Measurements from ENCODE around the gene FAM180A.

The FAM180A gene

DNA sequence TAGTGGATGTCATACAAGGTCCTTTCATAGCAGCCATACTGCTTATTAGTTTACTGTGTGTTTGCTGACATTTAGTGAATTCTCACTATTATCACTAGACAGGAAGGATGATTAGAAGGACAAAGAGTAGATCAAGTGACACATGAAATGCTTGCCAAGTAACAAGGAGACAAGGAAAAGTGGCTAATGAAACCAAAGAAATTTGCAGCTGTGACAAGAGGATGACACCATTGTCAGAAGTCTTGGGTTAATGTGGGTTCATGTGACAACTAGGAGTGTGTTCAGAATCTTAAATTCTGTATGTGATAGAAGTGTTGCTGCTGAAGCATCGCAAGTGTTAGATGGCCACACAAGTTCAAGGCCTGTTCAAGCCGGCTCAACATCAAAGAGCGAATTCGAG lies 40.8 kb upstream of the FAM180A start:
- H3K4me3 ChIP-seq (ENCODE audit: insufficient read depth, low read length, poor library complexity, severe bottlenecking), result no peak overlapping the region
- H3K36me3 ChIP-seq (ENCODE audit: low read length), result no peaks in the 10 kb centered on the region
- no peak overlapping the region for H3K27ac ChIP-seq (ENCODE audit: low read depth, low read length)
- no peak overlapping the region for H3K4me2 ChIP-seq (ENCODE audit: low read depth, low read length, poor library complexity, severe bottlenecking)
- H3F3A ChIP-seq (ENCODE audit: insufficient read depth), result no peaks in the 10 kb centered on the region
- H3K9me3 ChIP-seq (ENCODE audit: insufficient read depth, low read length), result no peaks in the 10 kb centered on the region
- no peaks in the 10 kb centered on the region for H3K27me3 ChIP-seq (ENCODE audit: low read length)
- no peak overlapping the region for H2AFZ ChIP-seq (ENCODE audit: low read depth, low read length, severe bottlenecking)
- H3K9me2 ChIP-seq (replicated peaks; ENCODE audit: insufficient read depth, low read length), result no peaks in the 10 kb centered on the region
- H4K20me1 ChIP-seq (ENCODE audit: low read depth, low read length), result no peaks in the 10 kb centered on the region
- TF ChIP-seq EZH2phosphoT487 (conservative IDR thresholded peaks at IDR 0.05; ENCODE audit: low read length), result no peak
- no peak overlapping the region for H3K9ac ChIP-seq (ENCODE audit: low read length)
- no peaks in the 10 kb centered on the region for H3K79me2 ChIP-seq (ENCODE audit: insufficient read depth, low read length)

DNA sequence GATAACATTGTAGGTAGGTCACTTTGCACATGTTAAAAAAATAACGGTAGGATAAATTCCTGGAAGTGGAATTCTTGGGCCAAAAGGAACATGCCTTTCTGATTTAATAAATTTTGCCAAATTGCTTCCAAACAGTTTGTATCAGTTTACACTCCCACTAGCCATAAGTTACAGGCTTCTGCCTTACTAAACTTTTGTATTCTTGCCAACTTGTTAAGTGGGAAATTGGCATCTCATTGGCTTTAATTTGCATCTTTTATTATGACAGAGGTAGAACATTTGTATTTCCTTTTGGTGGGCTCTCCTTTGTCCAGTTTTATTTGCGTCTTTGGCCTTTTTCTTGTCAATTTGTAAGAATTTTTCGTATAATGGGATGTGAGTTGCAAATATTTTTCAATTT lies 38.3 kb upstream of the FAM180A start:
- Histone ChIP-seq H3K36me3 (ENCODE audit: low read length) (no peaks in the 10 kb centered on the region), H3K4me3 (ENCODE audit: insufficient read depth, low read length, poor library complexity, severe bottlenecking) (no peak overlapping the region), H3K9ac (ENCODE audit: low read length) (no peak overlapping the region), H3K4me2 (ENCODE audit: low read depth, low read length, poor library complexity, severe bottlenecking) (no peak overlapping the region), H3F3A (ENCODE audit: insufficient read depth) (no peaks in the 10 kb centered on the region), H4K20me1 (ENCODE audit: low read depth, low read length) (no peaks in the 10 kb centered on the region), H3K79me2 (ENCODE audit: insufficient read depth, low read length) (no peaks in the 10 kb centered on the region), H2AFZ (ENCODE audit: low read depth, low read length, severe bottlenecking) (no peak overlapping the region), H3K27me3 (ENCODE audit: low read length) (no peaks in the 10 kb centered on the region), H3K9me3 (ENCODE audit: insufficient read depth, low read length) (no peaks in the 10 kb centered on the region), H3K27ac (ENCODE audit: low read depth, low read length) (no peak overlapping the region), H3K9me2 (replicated peaks; ENCODE audit: insufficient read depth, low read length) (no peaks in the 10 kb centered on the region; the same call in 1 of the 2 replicates)
- no peak for TF ChIP-seq EZH2phosphoT487 (conservative IDR thresholded peaks at IDR 0.05; ENCODE audit: low read length)
- TF ChIP-seq, protein P1, sequence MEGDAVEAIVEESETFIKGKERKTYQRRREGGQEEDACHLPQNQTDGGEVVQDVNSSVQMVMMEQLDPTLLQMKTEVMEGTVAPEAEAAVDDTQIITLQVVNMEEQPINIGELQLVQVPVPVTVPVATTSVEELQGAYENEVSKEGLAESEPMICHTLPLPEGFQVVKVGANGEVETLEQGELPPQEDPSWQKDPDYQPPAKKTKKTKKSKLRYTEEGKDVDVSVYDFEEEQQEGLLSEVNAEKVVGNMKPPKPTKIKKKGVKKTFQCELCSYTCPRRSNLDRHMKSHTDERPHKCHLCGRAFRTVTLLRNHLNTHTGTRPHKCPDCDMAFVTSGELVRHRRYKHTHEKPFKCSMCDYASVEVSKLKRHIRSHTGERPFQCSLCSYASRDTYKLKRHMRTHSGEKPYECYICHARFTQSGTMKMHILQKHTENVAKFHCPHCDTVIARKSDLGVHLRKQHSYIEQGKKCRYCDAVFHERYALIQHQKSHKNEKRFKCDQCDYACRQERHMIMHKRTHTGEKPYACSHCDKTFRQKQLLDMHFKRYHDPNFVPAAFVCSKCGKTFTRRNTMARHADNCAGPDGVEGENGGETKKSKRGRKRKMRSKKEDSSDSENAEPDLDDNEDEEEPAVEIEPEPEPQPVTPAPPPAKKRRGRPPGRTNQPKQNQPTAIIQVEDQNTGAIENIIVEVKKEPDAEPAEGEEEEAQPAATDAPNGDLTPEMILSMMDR (IDR thresholded peaks at IDR 0.05; ENCODE audit: insufficient read depth, low read length, poor library complexity, severe bottlenecking), result no peak

DNA sequence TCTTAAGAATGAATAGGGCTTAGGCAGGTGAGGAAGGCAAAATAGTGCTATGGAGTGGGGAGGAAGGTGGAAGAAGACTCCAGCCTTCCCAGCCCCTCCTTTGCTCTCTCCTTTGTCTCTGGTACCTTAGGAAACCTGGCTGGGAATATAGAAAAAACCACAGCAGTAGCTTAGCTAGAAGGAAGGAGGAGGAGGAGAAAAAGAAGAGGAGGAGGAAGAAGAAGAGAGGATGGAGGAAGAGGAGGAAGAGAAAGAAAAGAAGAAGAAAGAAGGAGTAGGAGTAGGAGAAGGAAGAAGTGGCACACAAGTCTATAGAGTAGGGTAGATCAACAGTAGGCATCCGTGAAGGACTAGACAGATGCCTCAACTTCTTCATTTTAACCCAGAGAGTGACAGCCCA lies 36.5 kb upstream of the FAM180A start:
- Histone ChIP-seq H3K9me3 (ENCODE audit: insufficient read depth, low read length) (no peaks in the 10 kb centered on the region), H3K79me2 (ENCODE audit: insufficient read depth, low read length) (no peaks in the 10 kb centered on the region), H3K4me2 (ENCODE audit: low read depth, low read length, poor library complexity, severe bottlenecking) (no peak overlapping the region), H3K27ac (ENCODE audit: low read depth, low read length) (no peak overlapping the region), H3F3A (ENCODE audit: insufficient read depth) (no peaks in the 10 kb centered on the region), H3K4me3 (ENCODE audit: insufficient read depth, low read length, poor library complexity, severe bottlenecking) (no peak overlapping the region), H3K9ac (ENCODE audit: low read length) (no peak overlapping the region), H4K20me1 (ENCODE audit: low read depth, low read length) (no peaks in the 10 kb centered on the region), H3K27me3 (ENCODE audit: low read length) (no peaks in the 10 kb centered on the region), H3K9me2 (replicated peaks; ENCODE audit: insufficient read depth, low read length) (no peaks in the 10 kb centered on the region; the same call in 1 of the 2 replicates), H2AFZ (ENCODE audit: low read depth, low read length, severe bottlenecking) (no peak overlapping the region), H3K36me3 (ENCODE audit: low read length) (no peaks in the 10 kb centered on the region)
- TF ChIP-seq EZH2phosphoT487 (conservative IDR thresholded peaks at IDR 0.05; ENCODE audit: low read length), result no peak
- TF ChIP-seq, protein P1 (IDR thresholded peaks at IDR 0.05; ENCODE audit: insufficient read depth, low read length, poor library complexity, severe bottlenecking), result no peak

DNA sequence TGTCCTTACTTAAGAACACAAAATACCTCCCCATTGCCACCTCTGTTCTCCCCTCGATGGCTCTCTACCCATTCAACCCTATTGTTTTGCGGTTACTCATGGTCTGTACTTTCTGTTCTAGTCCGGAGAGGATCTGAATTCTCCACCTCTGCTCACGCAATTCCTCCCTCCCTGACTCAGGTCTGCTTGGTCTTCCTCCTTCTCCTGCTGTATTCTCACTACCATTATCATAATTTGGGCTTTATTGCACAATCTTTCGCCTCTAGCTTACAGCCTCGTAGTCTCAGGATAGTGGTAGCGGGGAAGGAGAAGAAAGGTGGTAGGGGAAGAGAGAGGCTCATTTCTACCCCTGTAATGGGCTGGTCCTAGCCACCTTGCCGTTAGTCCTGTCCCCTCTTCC lies 35.4 kb upstream of the FAM180A start:
- no peaks in the 10 kb centered on the region for H3K36me3 ChIP-seq (ENCODE audit: low read length)

More for the DNA sequence above, 35.4 kb upstream of the FAM180A start:
- Histone ChIP-seq H3K4me2 (ENCODE audit: low read depth, low read length, poor library complexity, severe bottlenecking) (no peak overlapping the region), H3K9ac (ENCODE audit: low read length) (no peak overlapping the region), H3K79me2 (ENCODE audit: insufficient read depth, low read length) (no peaks in the 10 kb centered on the region), H3K4me3 (ENCODE audit: insufficient read depth, low read length, poor library complexity, severe bottlenecking) (no peak overlapping the region), H4K20me1 (ENCODE audit: low read depth, low read length) (no peaks in the 10 kb centered on the region), H2AFZ (ENCODE audit: low read depth, low read length, severe bottlenecking) (no peak overlapping the region), H3K9me3 (ENCODE audit: insufficient read depth, low read length) (no peaks in the 10 kb centered on the region), H3K9me2 (replicated peaks; ENCODE audit: insufficient read depth, low read length) (no peaks in the 10 kb centered on the region; the same call in 1 of the 2 replicates), H3K27me3 (ENCODE audit: low read length) (no peaks in the 10 kb centered on the region), H3K27ac (ENCODE audit: low read depth, low read length) (no peak overlapping the region), H3F3A (ENCODE audit: insufficient read depth) (no peaks in the 10 kb centered on the region)
- no peak for TF ChIP-seq EZH2phosphoT487 (conservative IDR thresholded peaks at IDR 0.05; ENCODE audit: low read length)
- TF ChIP-seq, protein P1 (IDR thresholded peaks at IDR 0.05; ENCODE audit: insufficient read depth, low read length, poor library complexity, severe bottlenecking), result no peak
